T-helper 1 cell (primary cell): ENCODE data around the gene ITGBL1.

Source experiments
- DNase-seq, 5 donors: peaks; one replicate each; pipeline ENCODE4 v3.0.0-alpha.2; 2012 to 2020
- total RNA-seq, 4 donors: gene quantifications; one replicate each; lab custom pipeline; 2026; lab: John Stamatoyannopoulos, UW

Gene ITGBL1, protein sequence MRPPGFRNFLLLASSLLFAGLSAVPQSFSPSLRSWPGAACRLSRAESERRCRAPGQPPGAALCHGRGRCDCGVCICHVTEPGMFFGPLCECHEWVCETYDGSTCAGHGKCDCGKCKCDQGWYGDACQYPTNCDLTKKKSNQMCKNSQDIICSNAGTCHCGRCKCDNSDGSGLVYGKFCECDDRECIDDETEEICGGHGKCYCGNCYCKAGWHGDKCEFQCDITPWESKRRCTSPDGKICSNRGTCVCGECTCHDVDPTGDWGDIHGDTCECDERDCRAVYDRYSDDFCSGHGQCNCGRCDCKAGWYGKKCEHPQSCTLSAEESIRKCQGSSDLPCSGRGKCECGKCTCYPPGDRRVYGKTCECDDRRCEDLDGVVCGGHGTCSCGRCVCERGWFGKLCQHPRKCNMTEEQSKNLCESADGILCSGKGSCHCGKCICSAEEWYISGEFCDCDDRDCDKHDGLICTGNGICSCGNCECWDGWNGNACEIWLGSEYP
- total RNA-seq: 0 to 0.08 (median 0) reads per million in 4 donors

DNA sequence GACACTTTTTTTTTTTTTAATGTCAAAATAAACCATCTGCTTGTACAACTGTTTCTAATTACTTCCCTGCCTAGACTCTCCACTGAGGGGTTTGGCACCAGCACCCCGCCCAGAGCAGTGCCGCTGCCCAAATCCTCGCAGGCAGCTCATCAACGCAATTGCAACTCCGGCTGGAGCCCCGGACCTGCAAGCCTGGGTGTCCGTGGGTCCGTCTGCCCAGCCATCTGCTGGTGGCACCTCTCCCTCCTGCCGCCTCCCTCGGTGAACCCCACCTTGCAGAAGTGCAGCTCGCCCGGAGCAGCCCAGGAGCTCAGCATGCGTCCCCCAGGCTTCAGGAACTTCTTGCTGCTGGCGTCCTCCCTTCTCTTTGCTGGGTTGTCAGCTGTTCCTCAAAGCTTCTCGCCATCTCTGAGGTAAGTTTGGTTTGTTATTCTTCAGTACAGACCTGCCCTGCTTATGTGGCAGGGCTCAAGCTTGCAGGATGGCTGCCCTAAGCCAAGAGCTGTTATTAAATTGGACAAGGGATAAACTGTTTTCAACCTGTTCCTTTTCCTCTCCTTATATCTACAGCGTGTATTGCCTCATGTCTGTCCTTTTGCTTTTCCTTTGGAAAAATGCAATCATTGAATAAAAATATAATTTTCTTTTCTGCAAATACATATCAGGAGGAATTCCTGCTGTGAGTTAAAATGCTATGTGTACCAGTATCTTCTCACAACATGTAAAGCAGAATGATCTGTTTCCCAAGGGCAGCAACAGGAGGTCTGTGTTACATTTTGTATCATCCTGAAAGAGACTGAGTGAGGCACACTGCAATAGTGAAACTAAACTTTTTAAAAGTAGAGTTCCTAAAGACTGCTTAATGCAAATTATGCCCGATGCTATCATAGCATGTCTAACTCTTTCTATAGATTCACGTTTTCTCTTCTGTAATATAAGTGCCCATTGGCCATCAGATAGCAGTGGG is at the start of gene ITGBL1:
Gene ITGBL1 (plus strand): TSS at position 157 of the 967 bp plus-strand sequence. CDS start 159 bp downstream, at position 316.
- DNase-seq: no peak

DNA sequence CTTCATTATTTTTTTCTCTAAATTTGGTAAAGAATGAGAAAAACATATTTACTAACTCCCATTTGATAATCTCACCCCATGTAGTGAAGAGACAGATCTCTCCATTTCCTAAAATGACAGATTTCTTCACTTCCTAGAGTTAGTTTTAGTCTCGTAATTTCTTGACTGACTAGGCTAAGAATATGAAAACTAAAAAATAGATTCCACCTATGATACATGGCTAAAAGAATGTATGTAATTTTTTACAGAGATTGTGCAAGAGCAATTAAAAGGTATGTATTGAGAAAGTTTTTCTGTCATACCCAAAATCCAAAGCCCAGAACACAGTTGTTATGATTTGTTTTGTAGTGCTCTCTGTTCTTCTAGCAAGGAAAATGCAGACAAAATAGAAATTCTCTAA is 45.7 kb upstream of the ITGBL1 start:
- DNase-seq: no peak

DNA sequence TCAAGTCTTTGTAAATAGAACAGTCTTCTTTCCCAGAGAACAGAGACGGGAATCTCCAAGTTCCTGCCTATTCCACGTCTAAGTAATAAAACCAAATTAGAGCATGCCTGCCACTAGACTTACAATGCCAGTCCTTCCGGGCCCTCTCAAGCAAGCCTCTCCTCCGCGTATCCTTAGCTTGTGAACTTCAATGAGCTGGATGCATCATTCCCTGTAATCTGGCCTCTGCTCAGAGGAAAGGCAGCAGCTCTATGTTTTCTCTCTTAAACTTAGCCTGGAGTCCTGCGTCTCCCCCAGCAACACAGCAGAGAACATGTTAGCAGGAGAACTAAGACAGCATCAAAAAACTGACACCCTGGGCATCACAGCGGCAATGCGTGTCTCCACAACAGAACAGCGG is 44.3 kb upstream of the ITGBL1 start:
- DNase-seq: no peak

DNA sequence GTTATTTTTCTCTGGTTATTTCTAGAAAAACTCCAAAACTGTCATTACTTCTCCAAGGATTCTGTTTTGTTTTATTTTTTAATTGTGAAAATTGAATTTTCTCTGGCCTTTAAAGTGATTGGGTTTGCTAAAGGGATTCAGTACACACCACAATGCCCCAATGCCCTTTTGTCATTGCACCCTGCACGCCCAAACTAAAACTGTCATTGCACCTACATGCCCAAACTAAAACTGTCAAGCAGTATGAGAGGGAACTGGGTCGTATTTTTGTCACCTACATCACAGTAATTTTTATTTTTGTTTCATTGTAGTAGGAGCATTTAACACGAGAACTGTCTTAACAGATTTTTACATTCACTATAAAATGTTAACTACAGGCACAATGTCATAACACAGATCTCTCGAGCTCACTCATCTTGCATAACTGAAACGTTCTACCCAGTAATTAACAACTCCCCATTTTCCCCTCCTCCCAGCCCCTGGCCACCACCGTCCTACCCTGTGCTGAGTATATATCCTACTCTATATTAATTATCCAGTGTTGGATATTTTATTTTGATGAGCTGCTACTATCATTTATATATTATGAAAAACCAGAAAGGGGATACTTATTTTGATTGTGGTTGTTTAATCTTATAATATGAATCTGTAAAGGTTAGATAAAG is 43.4 kb upstream of the ITGBL1 start:
- no peak for DNase-seq

DNA sequence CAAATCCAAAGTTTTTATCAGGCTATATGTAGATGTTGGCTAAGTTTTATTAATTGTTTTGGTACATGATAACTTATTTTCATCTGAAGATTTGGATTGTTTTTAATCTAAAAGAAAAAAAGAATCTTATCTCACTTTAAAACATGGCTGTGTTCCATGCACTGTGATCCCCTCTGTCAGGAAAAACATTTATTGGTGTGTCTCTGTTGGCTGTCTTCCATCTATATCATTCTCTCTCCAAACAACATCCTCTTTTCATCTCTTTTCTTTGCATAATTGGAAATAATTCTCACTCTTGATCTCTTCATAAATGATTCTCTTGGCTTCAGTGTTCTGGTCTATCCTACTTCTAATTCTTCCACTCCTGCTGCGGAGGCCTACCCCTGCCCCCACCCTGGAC is 40.4 kb upstream of the ITGBL1 start:
- no peak for DNase-seq

DNA sequence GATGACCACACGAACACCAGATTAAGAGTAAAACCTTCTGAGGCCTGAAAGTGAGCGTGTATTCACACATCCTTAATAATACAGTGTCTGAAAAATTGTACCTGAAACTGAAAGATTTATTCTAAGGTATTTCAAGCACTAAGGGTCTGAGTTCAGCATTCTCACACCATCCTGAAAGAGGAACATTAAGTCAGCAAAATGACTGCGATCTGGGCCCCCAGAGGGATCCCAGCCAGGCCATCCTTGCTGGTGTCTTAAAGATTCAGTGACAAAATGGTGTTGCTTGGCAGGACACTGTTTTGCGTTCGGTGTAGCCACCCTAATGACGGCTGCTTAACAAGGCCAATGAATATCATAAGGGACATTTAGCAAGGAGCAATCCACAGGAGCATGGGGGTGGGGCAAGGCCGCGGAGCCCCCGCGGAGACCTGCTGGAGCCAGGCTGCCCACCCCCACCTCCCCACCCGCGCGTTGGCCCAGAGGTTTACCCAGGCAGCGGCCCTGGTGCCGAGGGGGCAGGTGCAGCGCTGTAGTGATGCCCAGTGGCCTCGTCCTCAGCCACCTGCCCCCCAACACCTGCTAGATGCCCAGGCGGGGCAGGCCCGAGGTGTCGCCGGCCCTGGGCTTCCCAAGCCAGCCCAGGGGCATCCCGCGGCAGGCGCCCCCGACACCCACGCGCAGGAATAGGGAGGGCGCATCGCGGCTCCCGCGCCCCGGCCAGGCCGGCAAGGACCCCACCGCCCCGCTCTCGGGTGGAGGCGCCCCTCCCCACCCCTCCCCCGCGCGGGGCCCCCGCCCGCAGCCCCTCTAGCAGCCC is 36.9 kb upstream of the ITGBL1 start:
- DNase-seq: peak in 1 of 5 donors; percentile 12

DNA sequence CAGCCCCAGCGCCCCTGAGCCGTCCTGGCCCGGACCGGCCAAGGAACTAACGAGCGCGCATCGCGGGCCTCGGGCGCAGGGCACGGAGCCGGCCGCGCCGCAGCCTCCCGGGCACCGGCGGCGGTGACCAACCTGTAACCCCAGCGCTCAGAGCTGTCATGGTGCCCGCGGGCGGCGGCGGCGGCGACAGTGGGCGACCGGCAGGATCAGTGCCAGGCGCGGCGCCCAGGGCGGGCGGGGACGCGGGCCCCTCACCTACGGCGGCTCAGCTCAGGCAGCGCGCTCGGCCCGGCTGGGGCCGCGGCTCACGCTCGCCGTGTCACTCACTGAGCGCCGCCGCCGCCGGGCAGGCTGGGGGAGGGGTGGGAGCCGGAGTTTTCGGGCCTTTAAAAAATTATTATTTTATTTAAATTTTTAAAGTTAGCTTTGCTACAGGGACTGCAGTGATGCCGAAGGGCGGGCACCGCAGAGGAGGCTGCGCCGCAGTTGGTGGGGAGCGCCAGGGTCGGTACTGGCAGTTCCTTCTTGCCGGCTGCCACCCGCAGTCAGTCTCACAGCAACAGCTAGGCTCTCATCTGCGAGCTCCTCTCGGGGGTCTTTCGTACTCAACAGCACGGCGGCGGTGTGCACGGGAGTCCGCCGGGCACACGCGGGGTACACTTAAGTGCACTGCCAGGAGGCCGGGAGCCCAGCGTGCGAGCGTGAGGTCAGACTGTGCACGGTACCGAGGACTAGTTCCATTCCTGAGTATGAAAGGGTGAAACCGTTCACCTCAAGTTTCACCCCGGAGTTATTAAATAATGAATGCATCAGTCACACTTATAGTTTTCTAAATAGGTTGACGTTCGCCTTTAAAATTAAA is 36.1 kb upstream of the ITGBL1 start, which contains the start of gene NALCN:
Gene NALCN (minus strand): TSS at position 328 of the 862 bp plus-strand sequence. CDS start 17,382 bp downstream, outside the sequence.
- DNase-seq: no peak

DNA sequence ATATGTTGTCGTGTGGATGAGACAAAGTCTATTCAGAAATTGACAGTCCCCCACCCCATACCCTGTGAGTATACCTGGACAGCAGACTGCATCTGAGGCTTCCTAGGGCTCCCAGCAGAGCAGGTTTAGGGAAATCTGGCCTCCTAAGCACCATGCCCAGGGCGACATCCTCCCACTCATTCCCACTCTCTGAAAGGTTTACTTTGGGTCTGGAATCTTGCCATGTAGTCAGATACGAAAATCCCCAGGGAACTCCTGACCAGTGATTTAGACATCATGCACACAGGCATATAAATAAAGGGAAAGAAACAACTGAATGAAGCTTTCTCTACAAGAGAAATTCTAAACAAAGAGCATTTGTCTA is 35.5 kb upstream of the ITGBL1 start:
- DNase-seq: no peak

DNA sequence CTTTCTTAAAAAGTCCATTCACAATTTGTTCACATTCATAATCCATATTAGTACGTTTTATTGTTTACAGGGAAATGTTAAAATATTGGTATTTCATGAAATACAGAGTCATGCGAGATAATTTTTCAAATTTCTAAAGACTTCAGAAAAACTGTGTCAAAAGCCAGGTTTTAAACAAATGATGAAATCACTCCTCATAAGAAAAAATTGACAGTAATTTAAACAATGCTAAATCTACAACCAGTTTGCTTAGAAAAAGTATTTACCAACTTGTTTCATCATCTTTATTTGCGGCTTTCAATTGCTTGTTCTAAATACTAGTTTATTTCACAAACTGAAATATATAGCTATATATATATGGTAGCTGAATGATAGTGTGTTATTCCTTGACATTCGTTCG is 35.0 kb upstream of the ITGBL1 start:
- DNase-seq: no peak

DNA sequence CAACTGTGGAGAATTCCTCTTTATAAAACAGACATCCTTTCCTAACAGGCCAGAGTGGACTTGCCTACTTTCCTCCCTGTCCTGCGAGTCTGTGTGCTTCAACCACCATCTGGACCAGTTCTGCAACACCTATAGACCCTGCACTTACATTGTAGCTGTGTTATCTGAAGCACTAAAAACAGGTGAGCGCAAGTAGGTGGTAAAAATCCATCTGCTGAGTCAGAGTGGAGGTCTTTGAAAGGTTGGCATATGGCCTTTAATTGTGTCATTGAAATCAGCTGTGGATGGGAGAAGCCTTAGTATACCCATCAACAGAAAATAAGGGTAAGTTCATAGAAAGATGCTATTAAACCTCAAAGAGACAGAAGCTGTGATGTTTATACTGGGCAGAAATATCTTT is 28.6 kb upstream of the ITGBL1 start:
- DNase-seq: no peak

DNA sequence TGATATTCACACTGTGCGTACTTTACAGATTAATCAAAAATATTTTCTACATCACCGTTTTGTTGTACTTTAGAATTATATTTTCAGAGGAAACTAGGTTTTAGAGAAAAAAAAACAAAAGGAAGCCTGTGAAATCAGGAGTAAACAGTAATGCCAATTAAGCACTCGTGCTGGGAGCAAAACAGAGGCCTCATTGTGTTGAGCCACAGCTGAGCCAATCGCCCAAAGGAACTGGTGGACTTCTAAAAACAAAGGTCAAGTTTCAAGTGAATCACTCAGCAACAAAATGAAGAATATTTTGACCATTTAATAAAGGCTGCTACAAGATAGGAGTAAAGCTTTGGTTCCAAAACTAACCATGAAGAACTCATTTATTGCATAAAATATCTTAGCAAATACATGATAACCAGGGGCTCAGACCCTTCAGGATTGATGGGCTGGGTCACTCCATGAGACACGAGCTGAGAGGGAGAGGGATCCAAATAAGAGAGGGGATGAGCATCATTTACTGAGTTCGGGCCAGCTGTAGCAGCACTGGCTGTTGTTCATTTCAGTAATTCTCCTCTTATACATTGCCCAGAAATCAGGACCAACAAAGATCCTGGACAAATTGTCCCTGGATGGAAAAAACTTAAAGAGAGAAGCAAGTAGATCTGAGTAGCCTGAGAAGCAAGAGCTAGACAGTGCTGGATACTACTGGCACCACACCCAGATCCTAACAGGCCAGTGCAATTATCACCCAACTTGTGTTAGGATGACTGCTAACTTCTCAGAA is 27.9 kb upstream of the ITGBL1 start:
- DNase-seq: no peak

DNA sequence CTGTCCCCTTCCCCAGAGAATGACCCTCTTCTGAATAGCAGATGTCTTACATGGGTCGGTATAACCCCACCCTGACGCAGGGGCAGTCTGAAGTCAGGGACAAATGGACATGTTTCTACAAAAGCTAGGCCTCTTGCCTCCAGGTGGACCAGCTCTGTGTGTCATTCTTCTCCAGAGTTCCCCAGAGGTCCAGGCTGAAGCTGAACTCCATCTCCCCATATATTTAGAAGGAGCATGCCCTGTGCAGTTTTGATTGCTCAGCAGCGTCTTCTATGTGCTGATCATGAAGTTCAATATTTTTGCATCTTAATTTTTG is 27.4 kb upstream of the ITGBL1 start:
- no peak for DNase-seq

DNA sequence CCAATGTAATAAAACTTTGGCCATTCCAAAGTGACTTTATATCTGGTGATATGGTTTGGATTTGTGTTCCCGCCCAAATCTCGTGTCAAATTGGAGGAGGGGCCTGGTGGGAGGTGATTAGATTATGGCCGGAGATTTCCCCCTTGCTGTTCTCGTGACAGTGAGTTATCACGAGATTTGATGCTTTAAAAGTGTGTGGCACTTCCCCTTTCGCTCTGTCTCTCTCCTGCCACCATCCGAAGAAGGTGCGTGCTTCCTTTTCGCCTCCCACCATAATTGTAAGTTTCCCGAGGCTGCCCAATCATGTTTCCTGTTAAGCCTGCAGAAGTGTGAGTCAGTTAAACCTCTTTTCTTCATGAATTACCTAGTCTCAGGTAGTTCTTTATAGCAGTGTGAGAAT is 26.9 kb upstream of the ITGBL1 start:
- no peak for DNase-seq

DNA sequence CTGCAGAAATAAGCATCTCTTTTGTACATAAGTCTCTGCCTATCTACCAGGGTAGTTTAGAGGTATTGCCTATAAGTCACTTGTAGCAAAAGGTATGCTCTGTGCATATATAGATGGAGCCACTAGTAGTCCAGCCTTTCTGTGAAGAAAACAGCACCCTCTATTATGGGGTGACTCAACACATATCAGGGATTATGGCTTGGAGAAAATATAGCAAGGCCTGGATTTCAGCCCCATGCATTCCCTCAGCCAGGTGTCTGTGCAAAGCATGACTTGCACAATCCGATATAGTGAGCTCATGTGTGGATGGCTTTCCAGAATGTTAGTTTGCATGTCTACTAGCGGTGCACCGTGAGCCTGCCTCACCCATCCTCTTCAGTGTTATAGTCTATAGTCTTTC is 22.7 kb upstream of the ITGBL1 start:
- no peak for DNase-seq

DNA sequence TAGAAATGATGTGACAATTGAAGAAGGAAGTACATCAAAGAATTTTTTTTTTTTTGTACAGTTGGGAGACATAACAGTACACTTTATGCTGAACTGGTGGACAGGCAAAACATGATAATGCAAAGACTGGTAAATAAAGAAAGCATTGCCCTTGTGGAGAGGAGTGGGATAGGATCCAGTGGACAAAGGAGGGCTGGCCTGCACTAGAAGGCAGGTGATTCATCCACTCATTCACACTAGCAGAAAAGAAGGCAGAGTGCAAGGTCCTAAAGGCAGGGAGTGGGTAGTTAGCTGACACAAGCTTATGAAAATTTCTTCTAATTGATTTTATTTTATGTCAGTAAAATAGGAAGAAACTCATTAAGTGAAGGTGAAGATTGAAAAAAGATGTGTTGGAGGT is 18.6 kb upstream of the ITGBL1 start:
- no peak for DNase-seq

DNA sequence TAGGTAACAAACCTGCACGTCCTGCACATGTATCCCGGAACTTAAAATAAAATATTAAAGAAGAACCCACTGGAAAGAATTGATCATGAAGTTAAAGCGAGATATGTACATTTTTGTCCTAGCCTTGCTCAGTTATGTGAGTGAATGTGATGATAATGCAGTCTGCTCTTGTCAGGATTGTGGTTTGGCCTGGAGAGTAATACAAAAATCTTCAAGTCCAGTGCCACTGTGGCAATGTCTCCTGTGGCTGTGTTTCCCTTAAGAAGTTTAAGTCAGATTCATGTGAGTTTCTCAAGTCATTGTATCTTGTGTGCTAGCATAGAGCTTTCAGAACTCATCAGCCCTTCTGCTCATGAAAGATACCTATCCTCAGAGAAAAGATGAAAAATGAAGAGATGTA is 18.0 kb upstream of the ITGBL1 start:
- no peak for DNase-seq

DNA sequence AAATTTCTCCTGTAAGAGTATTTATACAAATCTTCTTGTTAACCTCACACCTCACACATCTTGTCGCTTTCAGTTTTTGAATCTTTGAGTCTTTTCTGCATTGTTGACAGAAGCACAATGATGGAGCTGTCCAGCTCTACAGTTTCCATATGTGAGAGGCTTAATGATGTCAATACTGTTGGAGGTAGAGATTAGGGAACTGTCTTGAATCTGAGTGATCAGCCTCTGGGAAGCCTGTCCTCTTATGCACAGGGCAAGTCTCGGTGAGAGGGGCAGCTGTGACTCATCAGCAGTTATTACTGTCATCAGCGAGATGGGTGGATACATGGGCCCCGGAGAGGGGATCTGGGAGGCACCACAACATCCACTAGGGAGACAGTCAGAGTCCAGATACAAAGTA is 4.6 kb upstream of the ITGBL1 start:
- no peak for DNase-seq

DNA sequence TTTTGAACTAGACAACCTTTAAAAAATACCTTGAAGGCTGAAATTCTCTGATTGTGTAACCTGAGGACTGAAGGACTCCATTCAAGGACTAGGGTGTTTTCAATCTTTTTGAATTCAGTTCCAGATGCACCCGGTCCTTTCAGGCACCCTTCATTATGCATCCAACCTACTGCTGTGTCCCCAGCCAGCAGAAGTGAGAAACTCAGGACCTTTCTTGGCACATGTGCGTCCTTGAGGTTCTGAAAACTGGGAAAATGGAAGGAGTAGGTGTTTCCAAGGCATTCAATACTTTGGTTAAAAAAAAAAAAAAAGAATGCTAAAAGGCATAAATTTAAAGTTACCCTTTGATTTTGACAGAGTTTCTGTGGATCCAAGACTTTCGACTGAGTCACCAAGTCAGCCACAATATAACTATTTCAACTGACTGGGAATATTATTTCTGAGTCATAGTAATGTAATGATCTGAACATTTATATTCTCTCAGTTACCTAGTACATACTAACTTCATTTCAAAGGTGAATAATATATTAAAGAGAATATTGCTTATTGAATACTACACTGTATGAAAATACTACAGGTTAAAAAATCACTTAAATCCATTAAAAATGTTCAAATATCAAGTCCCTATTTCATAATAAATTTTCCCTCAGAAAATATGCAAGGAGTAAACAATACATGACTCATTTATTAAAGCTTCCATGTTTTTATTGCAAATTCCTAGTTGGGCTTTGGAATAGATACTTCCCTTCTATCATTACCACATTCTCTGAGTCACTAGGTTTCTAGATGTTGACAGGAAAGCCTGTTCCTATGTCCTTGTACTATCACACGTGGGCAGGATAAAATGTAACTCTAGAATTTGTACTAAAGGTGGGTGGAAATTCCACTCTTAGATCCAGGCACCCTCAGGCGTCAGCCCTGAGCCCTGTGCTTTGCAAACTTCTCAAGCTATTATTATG is 2.4 kb upstream of the ITGBL1 start:
- no peak for DNase-seq

DNA sequence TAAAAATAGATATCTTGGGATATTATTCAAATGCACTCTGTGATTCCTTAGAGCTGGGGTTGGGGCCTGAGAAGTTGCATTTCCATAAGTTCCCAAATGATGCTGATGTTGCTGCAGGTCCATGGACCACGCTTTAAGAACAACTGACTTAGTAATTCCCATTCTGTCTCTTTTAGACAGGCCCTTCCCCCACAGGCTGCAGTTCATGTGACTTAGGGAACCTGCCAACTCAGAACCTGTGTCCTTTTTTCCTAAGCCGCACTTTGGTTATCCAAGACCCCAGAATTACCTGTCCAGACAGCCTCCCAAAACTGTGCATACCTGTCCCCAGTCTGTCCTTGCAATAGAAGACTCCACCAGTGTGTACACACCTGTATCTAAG is 1.7 kb upstream of the ITGBL1 start:
- no peak for DNase-seq
